ENCODE measurements around the gene TMEM272.

The TMEM272 gene

GRCh38 chr13:51823863-51824262 lies 21.1 kb downstream of the TMEM272 start:
- no peak for DNase-seq

GRCh38 chr13:51823359-51823758 lies 21.6 kb downstream of the TMEM272 start:
- no peak for DNase-seq

GRCh38 chr13:51822106-51822815 lies 22.7 kb downstream of the TMEM272 start:
- DNase-seq: no peak

- DNase-seq: no peak
Observed at GRCh38 chr13:51821606-51822005, 23.4 kb downstream of the TMEM272 start.

- no peak for DNase-seq
Observed at GRCh38 chr13:51820016-51820597, 24.9 kb downstream of the TMEM272 start.

GRCh38 chr13:51819544-51819943 lies 25.4 kb downstream of the TMEM272 start:
- no peak for DNase-seq

GRCh38 chr13:51818781-51819511 lies 26.0 kb downstream of the TMEM272 start:
- peak; percentile 38 to 47 for DNase-seq

- no peak for DNase-seq
Observed at GRCh38 chr13:51818276-51818675, 26.7 kb downstream of the TMEM272 start.

- DNase-seq: no peak
Observed at GRCh38 chr13:51817717-51818116, 27.3 kb downstream of the TMEM272 start.

- DNase-seq: no peak
Observed at GRCh38 chr13:51816604-51817249, 28.2 kb downstream of the TMEM272 start.

- DNase-seq: no peak
Observed at GRCh38 chr13:51815848-51816247, 29.1 kb downstream of the TMEM272 start.

GRCh38 chr13:51814825-51815650 lies 29.9 kb downstream of the TMEM272 start:
- peak; percentile 63 to 78 for DNase-seq

GRCh38 chr13:51814071-51814470 lies 30.9 kb downstream of the TMEM272 start:
- no peak for DNase-seq

GRCh38 chr13:51811920-51812451 lies 33.0 kb downstream of the TMEM272 start:
- no peak for DNase-seq

GRCh38 chr13:51811046-51811445 lies 33.9 kb downstream of the TMEM272 start:
- DNase-seq: no peak

GRCh38 chr13:51808811-51809210 lies 36.2 kb downstream of the TMEM272 start:
- DNase-seq: no peak

GRCh38 chr13:51807041-51807440 lies 37.9 kb downstream of the TMEM272 start:
- no peak for DNase-seq

GRCh38 chr13:51806566-51806965 lies 38.4 kb downstream of the TMEM272 start:
- DNase-seq: peak in 1 of 2 donors; percentile 29

- DNase-seq: no peak
Observed at GRCh38 chr13:51805925-51806324, 39.1 kb downstream of the TMEM272 start.

- no peak for DNase-seq
Observed at GRCh38 chr13:51805313-51805712, 39.7 kb downstream of the TMEM272 start.

GRCh38 chr13:51804295-51805172 lies 40.4 kb downstream of the TMEM272 start:
- DNase-seq: peak; percentile 53 to 55
